ENCODE results near the gene BARX2.
"Not testable (repeated sequence)": the region's sequence is repeated elsewhere in the genome, so short reads cannot be mapped to it uniquely, and the experiment has no call there.

Gene BARX2

GRCh38 chr11:129333873-129334272, 41.8 kb upstream of the BARX2 start:
- H3K9me3 ChIP-seq: no peaks in the 10 kb centered on the region
- no peaks in the 10 kb centered on the region for H3K36me3 ChIP-seq
- H3K27me3 ChIP-seq: no peaks in the 10 kb centered on the region
- TF ChIP-seq CTCF (IDR thresholded peaks at IDR 0.05; ENCODE audit: low read depth, low read length): no peak
- H3K4me1 ChIP-seq: no peaks in the 10 kb centered on the region
- DNase-seq: no peak
- H3K4me3 ChIP-seq (ENCODE audit: low read depth, low read length): no peak overlapping the region

GRCh38 chr11:129344301-129344940, 31.2 kb upstream of the BARX2 start:
- H3K9me3 ChIP-seq; H3K4me1 ChIP-seq; DNase-seq; H3K4me3 ChIP-seq (ENCODE audit: low read depth, low read length); H3K36me3 ChIP-seq; H3K27me3 ChIP-seq: not testable (repeated sequence)

GRCh38 chr11:129346916-129347315, 28.7 kb upstream of the BARX2 start:
- no peak for TF ChIP-seq CTCF (IDR thresholded peaks at IDR 0.05; ENCODE audit: low read depth, low read length)
- no peaks in the 10 kb centered on the region for H3K4me1 ChIP-seq
- H3K4me3 ChIP-seq (ENCODE audit: low read depth, low read length): no peak overlapping the region
- no peaks in the 10 kb centered on the region for H3K27me3 ChIP-seq
- H3K9me3 ChIP-seq: no peaks in the 10 kb centered on the region
- no peaks in the 10 kb centered on the region for H3K36me3 ChIP-seq
- no peak for DNase-seq

- Histone ChIP-seq H3K9me3 (no peaks in the 10 kb centered on the region), H3K4me1 (no peaks in the 10 kb centered on the region), H3K4me3 (ENCODE audit: low read depth, low read length) (no peak overlapping the region), H3K27me3 (no peaks in the 10 kb centered on the region), H3K36me3 (no peaks in the 10 kb centered on the region)
- DNase-seq: no peak
- TF ChIP-seq CTCF (IDR thresholded peaks at IDR 0.05; ENCODE audit: low read depth, low read length): no peak
Measured at GRCh38 chr11:129348813-129349212, 26.8 kb upstream of the BARX2 start.

GRCh38 chr11:129352676-129353075, 23.0 kb upstream of the BARX2 start:
- H3K9me3 ChIP-seq: no peaks in the 10 kb centered on the region
- no peaks in the 10 kb centered on the region for H3K4me1 ChIP-seq
- H3K4me3 ChIP-seq (ENCODE audit: low read depth, low read length): no peak overlapping the region
- no peaks in the 10 kb centered on the region for H3K36me3 ChIP-seq
- DNase-seq: no peak
- TF ChIP-seq CTCF (IDR thresholded peaks at IDR 0.05; ENCODE audit: low read depth, low read length): no peak
- no peaks in the 10 kb centered on the region for H3K27me3 ChIP-seq

GRCh38 chr11:129354691-129355090, 21.0 kb upstream of the BARX2 start:
- Histone ChIP-seq H3K9me3 (no peaks in the 10 kb centered on the region), H3K27me3 (no peaks in the 10 kb centered on the region), H3K4me3 (ENCODE audit: low read depth, low read length) (no peak overlapping the region), H3K36me3 (no peaks in the 10 kb centered on the region), H3K4me1 (no peaks in the 10 kb centered on the region)
- TF ChIP-seq CTCF (IDR thresholded peaks at IDR 0.05; ENCODE audit: low read depth, low read length): no peak
- DNase-seq: no peak

GRCh38 chr11:129359748-129360147, 15.9 kb upstream of the BARX2 start:
- H3K4me1 ChIP-seq: no peaks in the 10 kb centered on the region
- no peak for TF ChIP-seq CTCF (IDR thresholded peaks at IDR 0.05; ENCODE audit: low read depth, low read length)
- H3K36me3 ChIP-seq: no peaks in the 10 kb centered on the region
- no peak for DNase-seq
- H3K4me3 ChIP-seq (ENCODE audit: low read depth, low read length): no peak overlapping the region
- no peaks in the 10 kb centered on the region for H3K9me3 ChIP-seq
- H3K27me3 ChIP-seq: no peaks in the 10 kb centered on the region

All from BE2C (cell line).